Neural progenitor cell (in vitro differentiated cells): ENCODE results near the gene SEPSECS.

Source experiments
- EZH2 ChIP-seq: fragments of 200-600 bp; sonication (generic); IDR thresholded peaks from 2 replicates; pipeline ENCODE4 v1.6.1; 2017; ENCODE audit warnings: antibody characterized with exemption, mild to moderate bottlenecking, moderate library complexity
- EZH2phosphoT487 ChIP-seq: fragments of 200-600 bp; sonication (generic); IDR thresholded peaks from 2 replicates; pipeline ENCODE4 v1.6.1; 2017; ENCODE audit warnings: antibody characterized with exemption
- TF ChIP-seq, protein P1 (sequence below): fragments of 200-600 bp; sonication (generic); IDR thresholded peaks from 2 replicates; pipeline ENCODE4 v1.5.1; 2017; ENCODE audit warnings: antibody characterized with exemption, mild to moderate bottlenecking

DNA sequence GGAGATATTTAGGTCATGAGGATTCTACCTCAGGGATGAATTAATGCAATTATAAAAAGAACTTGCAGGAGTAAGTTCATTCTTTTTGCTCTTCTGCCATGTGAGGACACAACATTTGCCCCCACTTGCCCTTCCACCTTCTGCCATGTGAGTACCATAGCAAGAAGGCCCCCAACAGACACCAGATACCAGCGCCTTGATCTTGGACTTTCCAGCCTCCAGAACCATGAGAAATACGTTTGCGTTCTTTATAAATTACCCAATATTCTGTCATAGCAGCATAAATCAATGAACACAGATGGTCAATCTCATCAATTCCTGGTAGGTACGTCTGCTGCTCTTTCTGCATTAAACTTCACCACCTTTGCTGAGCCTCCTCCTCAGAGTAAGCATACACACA, 5.7 kb upstream of the SEPSECS start:
- TF ChIP-seq, protein P1, sequence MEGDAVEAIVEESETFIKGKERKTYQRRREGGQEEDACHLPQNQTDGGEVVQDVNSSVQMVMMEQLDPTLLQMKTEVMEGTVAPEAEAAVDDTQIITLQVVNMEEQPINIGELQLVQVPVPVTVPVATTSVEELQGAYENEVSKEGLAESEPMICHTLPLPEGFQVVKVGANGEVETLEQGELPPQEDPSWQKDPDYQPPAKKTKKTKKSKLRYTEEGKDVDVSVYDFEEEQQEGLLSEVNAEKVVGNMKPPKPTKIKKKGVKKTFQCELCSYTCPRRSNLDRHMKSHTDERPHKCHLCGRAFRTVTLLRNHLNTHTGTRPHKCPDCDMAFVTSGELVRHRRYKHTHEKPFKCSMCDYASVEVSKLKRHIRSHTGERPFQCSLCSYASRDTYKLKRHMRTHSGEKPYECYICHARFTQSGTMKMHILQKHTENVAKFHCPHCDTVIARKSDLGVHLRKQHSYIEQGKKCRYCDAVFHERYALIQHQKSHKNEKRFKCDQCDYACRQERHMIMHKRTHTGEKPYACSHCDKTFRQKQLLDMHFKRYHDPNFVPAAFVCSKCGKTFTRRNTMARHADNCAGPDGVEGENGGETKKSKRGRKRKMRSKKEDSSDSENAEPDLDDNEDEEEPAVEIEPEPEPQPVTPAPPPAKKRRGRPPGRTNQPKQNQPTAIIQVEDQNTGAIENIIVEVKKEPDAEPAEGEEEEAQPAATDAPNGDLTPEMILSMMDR, result no peak
- TF ChIP-seq EZH2 (no peak), EZH2phosphoT487 (no peak)
